Fibroblast of skin of back (primary cell): ENCODE results near the gene LARGE2.

Experiments
- DNase-seq: peaks from one replicate; pipeline ENCODE4 v3.0.0-alpha.2; 2013

The LARGE2 gene

GRCh38 chr11:45917286-45917622 lies 5.2 kb upstream of the LARGE2 start:
- no peak for DNase-seq

DNA sequence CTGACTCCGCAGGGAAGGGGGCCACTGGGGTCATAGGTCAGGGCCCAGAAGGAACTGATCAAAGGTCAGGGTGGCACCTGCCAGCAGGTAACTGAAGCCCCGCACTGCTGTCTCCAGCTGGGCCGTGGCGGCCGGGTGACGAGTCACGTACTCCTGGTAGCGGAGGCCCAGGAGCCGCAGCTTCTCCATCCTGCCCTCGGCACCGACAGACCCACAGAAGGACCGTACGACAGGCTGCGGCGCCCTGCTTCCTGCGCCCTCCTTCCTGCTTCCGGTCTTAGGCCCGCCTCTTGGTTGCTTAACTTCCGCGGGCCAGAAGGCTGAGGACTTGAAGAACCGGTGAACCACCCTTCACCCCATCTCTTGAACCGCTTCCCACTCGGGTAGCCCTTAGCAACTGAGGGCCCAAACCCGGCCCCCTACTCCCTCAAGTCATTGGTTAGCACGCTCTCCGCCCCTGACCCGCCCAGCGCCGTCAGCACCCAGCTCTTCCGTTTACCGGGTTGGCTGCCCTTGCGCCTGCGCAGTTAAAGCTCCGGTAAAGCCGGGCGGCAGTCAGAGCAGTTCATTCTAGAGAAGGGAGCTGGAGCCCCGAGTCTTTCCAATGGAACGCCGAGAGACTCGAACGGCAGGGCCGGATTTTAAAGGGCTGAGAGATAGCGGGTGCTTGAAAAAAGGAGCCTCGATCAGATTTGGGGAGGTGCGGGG lies 4.7 kb upstream of the LARGE2 start, which contains the start of gene PEX16:
Gene PEX16, minus strand, starts transcription at position 255 of the 708 bp plus-strand sequence. Its CDS starts 66 bp downstream, at position 189.
- DNase-seq: peak; percentile 99

GRCh38 chr11:45918331-45918941 lies 4.0 kb upstream of the LARGE2 start:
- peak; percentile 80 for DNase-seq

GRCh38 chr11:45918962-45919675 lies 3.3 kb upstream of the LARGE2 start:
- DNase-seq: no peak

- no peak for DNase-seq
These were observed 2.5 kb upstream of the LARGE2 start for GRCh38 chr11:45919806-45920530.

DNA sequence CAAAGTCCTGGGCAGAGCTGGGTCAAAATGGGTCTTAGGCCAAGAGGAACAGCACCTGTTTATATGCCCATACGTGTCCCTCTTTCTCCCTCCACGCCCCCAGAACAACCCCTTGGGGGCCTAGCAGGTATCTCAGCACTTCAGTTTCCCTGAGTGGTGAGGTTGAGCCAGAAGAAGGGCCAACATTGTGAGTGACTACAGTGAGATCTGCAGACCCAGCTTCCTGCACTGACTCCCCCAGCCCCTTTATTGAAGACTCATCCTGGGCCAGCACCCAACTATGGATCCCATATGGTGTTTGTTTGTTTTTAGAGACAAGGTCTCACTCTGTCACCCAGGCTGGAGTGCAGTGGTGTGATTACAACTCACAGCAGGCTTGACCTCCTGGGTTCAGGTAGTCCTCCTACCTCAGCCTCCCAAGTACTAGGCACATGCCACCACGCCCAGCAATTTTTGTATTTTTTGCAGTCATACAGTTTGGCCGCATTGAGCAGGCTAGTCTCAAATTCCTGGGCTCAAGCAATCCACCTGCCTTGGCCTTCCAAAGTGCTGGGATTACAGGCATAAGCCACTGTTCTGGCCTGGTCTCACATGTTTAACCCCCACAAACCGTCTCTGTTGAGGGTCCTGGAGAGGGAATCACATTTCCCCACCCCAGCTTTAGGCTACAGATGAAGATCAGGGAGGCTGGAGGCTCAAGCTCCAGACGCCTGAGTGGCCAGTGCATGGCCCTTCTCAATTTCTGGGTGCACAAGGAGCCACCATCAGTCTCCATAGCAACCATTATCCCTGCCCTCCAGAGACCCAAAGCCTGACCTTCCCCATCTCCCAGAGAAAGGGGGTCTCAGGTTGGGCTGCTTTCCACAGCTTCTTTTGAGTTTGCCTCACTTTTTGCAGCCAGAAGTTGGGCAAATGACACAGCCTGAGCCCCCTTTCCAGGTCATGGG lies 1.7 kb upstream of the LARGE2 start:
- DNase-seq: no peak

GRCh38 chr11:45921561-45922424 lies 663 bp upstream of the LARGE2 start:
- DNase-seq: no peak

DNA sequence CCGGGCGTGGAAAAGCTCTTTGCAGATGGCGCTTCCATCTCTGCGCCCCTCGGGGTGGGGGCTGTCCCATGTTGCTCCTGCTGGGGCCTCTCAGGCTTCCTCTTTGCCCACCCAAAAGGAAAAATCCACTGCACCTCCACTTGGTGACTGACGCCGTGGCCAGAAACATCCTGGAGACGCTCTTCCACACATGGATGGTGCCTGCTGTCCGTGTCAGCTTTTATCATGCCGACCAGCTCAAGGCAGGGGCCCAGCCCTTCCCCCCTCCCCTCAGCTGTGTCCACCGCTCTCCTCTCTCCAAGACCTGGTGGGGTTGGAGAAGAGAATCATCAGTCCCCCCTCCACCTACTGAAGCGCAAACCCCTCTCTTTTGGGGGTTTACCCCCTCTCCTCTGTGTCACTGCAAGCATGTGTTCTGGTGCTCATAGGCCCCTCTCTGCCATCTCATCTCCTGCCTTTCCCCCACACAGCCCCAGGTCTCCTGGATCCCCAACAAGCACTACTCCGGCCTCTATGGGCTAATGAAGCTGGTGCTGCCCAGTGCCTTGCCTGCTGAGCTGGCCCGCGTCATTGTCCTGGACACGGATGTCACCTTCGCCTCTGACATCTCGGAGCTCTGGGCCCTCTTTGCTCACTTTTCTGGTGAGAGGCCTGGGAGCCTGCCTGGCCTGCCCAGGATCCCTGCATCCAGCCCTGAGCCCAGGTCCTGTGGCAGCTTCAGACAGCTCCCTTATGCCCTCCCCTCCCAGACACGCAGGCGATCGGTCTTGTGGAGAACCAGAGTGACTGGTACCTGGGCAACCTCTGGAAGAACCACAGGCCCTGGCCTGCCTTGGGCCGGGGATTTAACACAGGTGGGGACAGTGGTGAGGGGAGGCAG lies 1.8 kb downstream of the LARGE2 start:
- no peak for DNase-seq

- no peak for DNase-seq
These were observed 2.5 kb downstream of the LARGE2 start for GRCh38 chr11:45924927-45925326.

- DNase-seq: no peak
These were observed 3.1 kb downstream of the LARGE2 start for GRCh38 chr11:45925550-45925949.

DNA sequence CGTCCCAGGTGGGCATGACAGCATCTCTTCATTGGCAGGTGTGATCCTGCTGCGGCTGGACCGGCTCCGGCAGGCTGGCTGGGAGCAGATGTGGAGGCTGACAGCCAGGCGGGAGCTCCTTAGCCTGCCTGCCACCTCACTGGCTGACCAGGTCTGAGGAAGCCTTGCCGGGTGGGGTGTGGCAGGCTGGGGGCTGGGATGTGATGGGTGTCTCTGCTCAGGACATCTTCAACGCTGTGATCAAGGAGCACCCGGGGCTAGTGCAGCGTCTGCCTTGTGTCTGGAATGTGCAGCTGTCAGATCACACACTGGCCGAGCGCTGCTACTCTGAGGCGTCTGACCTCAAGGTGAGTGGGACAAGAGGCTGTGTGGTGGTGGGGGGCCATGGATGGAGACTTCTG lies 3.5 kb downstream of the LARGE2 start:
- DNase-seq: no peak

- DNase-seq: no peak
These were observed 4.3 kb downstream of the LARGE2 start for GRCh38 chr11:45926536-45927331.

DNA sequence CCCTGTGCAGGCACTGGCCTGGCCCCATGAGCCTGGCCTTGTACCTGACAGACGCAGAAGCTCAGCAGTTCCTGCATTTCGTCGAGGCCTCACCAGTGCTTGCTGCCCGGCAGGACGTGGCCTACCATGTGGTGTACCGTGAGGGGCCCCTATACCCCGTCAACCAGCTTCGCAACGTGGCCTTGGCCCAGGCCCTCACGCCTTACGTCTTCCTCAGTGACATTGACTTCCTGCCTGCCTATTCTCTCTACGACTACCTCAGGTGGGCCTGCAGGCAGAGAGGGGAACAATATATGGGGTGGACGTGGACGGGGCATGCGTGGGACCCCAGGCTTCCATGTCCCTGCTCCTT lies 4.9 kb downstream of the LARGE2 start:
- no peak for DNase-seq

- no peak for DNase-seq
These were observed 5.4 kb downstream of the LARGE2 start for GRCh38 chr11:45927684-45928413.

DNA sequence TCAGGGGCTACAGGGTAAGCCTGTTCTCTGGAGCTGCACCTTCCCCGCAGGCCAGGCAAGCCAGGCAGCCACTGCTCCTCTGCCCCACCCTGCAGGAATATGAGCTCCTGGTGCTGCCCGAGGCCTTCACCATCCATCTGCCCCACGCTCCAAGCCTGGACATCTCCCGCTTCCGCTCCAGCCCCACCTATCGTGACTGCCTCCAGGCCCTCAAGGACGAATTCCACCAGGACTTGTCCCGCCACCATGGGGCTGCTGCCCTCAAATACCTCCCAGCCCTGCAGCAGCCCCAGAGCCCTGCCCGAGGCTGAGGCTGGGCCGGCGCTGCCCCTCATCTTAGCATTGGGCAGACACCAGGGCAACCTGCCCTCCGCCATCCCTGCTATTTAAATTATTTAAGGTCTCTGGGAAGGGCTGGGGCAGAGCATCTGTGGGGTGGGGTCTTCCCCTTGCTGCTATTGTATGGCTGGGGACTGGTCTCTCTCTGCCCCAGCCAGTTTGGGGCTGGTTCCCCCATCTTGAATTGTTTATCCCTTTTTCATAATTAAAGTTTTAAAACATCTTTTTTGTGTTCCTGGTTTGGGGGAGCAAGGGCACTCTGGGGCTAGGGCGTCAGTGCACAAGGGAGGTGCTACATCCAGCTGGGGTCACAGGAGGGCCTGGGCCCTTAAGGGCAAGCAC lies 6.2 kb downstream of the LARGE2 start:
- no peak for DNase-seq

- no peak for DNase-seq
These were observed 7.1 kb downstream of the LARGE2 start for GRCh38 chr11:45929486-45930030.

DNA sequence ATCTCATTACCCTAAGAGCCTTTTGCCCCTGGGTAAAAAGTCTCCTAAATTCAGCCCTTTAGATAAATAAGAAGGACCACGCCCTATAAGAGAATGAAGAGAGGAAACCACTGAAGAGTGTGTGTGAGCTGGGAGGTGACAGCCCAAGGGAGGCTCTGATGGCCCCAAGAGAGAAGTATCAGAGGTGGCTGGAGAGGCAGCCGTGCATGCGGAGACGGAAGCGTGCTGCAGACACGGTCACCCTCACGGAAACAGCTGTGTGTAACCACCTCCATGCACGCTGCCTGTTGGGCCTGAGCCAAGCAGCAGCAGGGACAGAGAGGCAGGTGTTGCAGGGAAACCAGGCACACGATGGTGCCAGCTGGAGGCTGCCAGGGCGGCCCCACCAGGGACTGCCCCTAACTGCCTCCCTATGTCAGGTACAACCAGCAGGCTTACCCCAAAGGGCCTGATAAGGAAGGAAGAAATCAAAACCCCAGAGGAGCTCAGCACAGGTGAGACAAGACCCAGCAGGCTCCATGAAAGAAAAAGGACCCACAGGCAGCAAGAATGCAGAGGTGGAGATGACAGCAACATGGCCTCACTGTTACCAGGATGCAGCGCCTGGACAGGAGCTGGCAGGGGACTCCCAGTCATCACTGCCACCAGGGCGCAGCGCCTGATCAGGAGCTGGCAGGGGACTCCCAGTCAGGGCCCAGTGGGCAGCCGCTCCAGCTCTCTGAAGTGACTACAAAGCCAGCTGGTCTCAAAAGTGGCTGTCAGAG lies 7.8 kb downstream of the LARGE2 start:
- DNase-seq: no peak
